GM12878 (cell line): Measurements from ENCODE around the gene TTLL10. TPM values are rescaled to one million over a fixed set of nuclear protein-coding genes. Genes with fewer than 3 reads are reported as not detected.

Experiments
- ATAC-seq: fragments of 200-7000 bp; cut with Tn5 transposase; 3 replicates; pipeline ENCODE4 v1.9.1; 2020; ENCODE audit warnings: mild to moderate bottlenecking, moderate library complexity
- BruUV-seq: library from RNA; stranded (reverse); fragments of 400-500 nt; replicated peaks from 2 replicates; lab custom pipeline; 2021; lab: Mats Ljungman, UMichigan
- CTCF ChIA-PET: fragments of 300-600 bp; sonication (Branson Sonifier 250); formaldehyde crosslinking; extraction: SDS; loops from one replicate; lab custom pipeline; 2021; ENCODE audit warnings: inconsistent platforms; lab: Yijun Ruan, JAX
- POLR2A ChIA-PET: fragments of 350-600 bp; formaldehyde crosslinking; extraction: SDS; loops from one replicate; lab custom pipeline; 2021; ENCODE audit warnings: inconsistent platforms; lab: Charles Lee
- RAD21 ChIA-PET: fragments of 300-600 bp; sonication (Branson Sonifier 250); formaldehyde crosslinking; loops from one replicate; lab custom pipeline; 2023; ENCODE audit warnings: antibody characterized with exemption; ENCODE audit not compliant: unreplicated experiment; lab: Charles Lee
- SMC1A ChIA-PET: fragments of 300-600 bp; sonication (Branson Sonifier 250); formaldehyde crosslinking; loops from one replicate; lab custom pipeline; 2023; ENCODE audit not compliant: unreplicated experiment, uncharacterized antibody; lab: Charles Lee
- DNase-seq: peaks from one replicate; pipeline ENCODE4 v3.0.0-alpha.2; 2011; ENCODE audit warnings: low read depth, low spot score
- FAIRE-seq: peaks from 3 replicates; lab custom pipeline; 2011; peaks lifted over from hg19 to GRCh38; lab: Jason Lieb, UNC
- H2AFZ ChIP-seq: 2 replicates; pipeline ENCODE4 v1.6.0; 2011; ENCODE audit warnings: low read depth, low read length, control low read depth; ENCODE audit not compliant: control insufficient read depth
- H3K27ac ChIP-seq: 2 replicates; pipeline ENCODE4 v1.5.1; 2011; ENCODE audit warnings: control low read depth; ENCODE audit not compliant: control insufficient read depth, insufficient read depth
- H3K27me3 ChIP-seq, 2 experiments: replicated peaks in 1 of 2; 2 replicates each; pipeline versions ENCODE4 v1.6.0 to v1.6.1; 2011; ENCODE audit warnings: low read length in 1 of 2; ENCODE audit not compliant: control insufficient read depth in 2 of 2, insufficient read depth in 2 of 2
- H3K36me3 ChIP-seq, 2 experiments: 2 replicates each; pipeline ENCODE4 v1.5.1; 2011; ENCODE audit warnings: low read length in 1 of 2; ENCODE audit not compliant: control insufficient read depth in 2 of 2, insufficient read depth in 2 of 2
- H3K4me1 ChIP-seq: 2 replicates; pipeline ENCODE4 v1.6.1; 2011; ENCODE audit warnings: mild to moderate bottlenecking, low read length, moderate library complexity, mixed read lengths; ENCODE audit not compliant: control insufficient read depth, insufficient read depth
- H3K4me2 ChIP-seq: 2 replicates; pipeline ENCODE4 v1.6.0; 2011; ENCODE audit warnings: control low read depth; ENCODE audit not compliant: control insufficient read depth, insufficient read depth
- H3K4me3 ChIP-seq: fragments of 200-600 bp; sonication (generic); 2 replicates; pipeline ENCODE4 v1.5.1; 2016
- H3K79me2 ChIP-seq: 2 replicates; pipeline ENCODE4 v1.6.0; 2011; ENCODE audit warnings: low read length; ENCODE audit not compliant: control insufficient read depth, insufficient read depth
- H3K9ac ChIP-seq: 2 replicates; pipeline ENCODE4 v1.8.0; 2011; ENCODE audit warnings: low read length, control low read depth, mixed read lengths; ENCODE audit not compliant: control insufficient read depth, insufficient read depth
- H3K9me3 ChIP-seq: replicated peaks from 3 replicates; pipeline ENCODE4 v1.5.1; 2011; ENCODE audit warnings: mild to moderate bottlenecking, low read length; ENCODE audit not compliant: control insufficient read depth, insufficient read depth
- H4K20me1 ChIP-seq: 2 replicates; pipeline ENCODE4 v1.6.0; 2011; ENCODE audit not compliant: control insufficient read depth, insufficient read depth
- CUX1 ChIP-seq: IDR thresholded peaks from 2 replicates; pipeline ENCODE4 v1.6.1; 2012; ENCODE audit warnings: improper control_type of control experiment, low read depth, low read length; ENCODE audit not compliant: insufficient replicate concordance
- FOXM1 ChIP-seq: IDR thresholded peaks from 2 replicates; pipeline ENCODE4 v1.6.1; 2012; ENCODE audit warnings: low read depth, mild to moderate bottlenecking, inconsistent platforms, low read length, moderate library complexity
- NKRF ChIP-seq: fragments of 450-650 bp; conservative IDR thresholded peaks from 2 replicates; pipeline ENCODE4 v1.6.1; 2017; ENCODE audit warnings: mild to moderate bottlenecking, moderate library complexity
- PBX3 ChIP-seq: IDR thresholded peaks from 2 replicates; pipeline ENCODE4 v1.6.1; 2011; ENCODE audit warnings: mild to moderate bottlenecking, low read depth, low read length, moderate library complexity; ENCODE audit not compliant: insufficient replicate concordance
- POU2F2 ChIP-seq: IDR thresholded peaks from 3 replicates; pipeline ENCODE4 v1.6.1; 2011; ENCODE audit warnings: low read depth, mild to moderate bottlenecking, low read length, borderline replicate concordance
- RBBP5 ChIP-seq: fragments of 200-600 bp; sonication (generic); conservative IDR thresholded peaks from 2 replicates; pipeline ENCODE4 v1.6.1; 2016
- RELB ChIP-seq: fragments of 450-650 bp; IDR thresholded peaks from 2 replicates; pipeline ENCODE4 v1.6.1; 2017; ENCODE audit warnings: low read depth, mild to moderate bottlenecking, moderate library complexity
- TCF3 ChIP-seq: IDR thresholded peaks from 2 replicates; pipeline ENCODE4 v1.6.1; 2012; ENCODE audit warnings: low read depth, mild to moderate bottlenecking, low read length, borderline replicate concordance; ENCODE audit not compliant: insufficient read depth
- YBX1 ChIP-seq: fragments of 450-650 bp; IDR thresholded peaks from 2 replicates; pipeline ENCODE4 v1.6.1; 2016; ENCODE audit warnings: antibody characterized with exemption
- WGBS: methylation state at CpG from one replicate; pipeline ENCODE4 v1.1.6; 2016; ENCODE audit warnings: low lambda C conversion rate; ENCODE audit not compliant: insufficient replicate concordance, insufficient coverage; ENCODE audit errors: missing lambda C conversion rate; 5-methylcytosine and 5-hydroxymethylcytosine counted together
- in situ Hi-C: fragments of 300-500 bp; cut with MboI; formaldehyde crosslinking; loops from 9 replicates; pipeline ENCODE4 v1.14.3; 2018; ENCODE audit warnings: mixed read lengths
- intact Hi-C: fragments of 100-400 bp; cut with micrococcal nuclease; formaldehyde crosslinking; loops from one replicate; pipeline ENCODE4 v1.14.2; 2022; ENCODE audit not compliant: unreplicated experiment
- polyA plus RNA-seq, 11 experiments: library from polyadenylated mRNA; depleted of rRNA in 4 of 11; unstranded in 6 of 11; stranded (reverse) in 5 of 11; fragments of >200 nt; fragmentation: Nextera tagmentation in 4 of 11; fragmentation: Illumina TruSeq in 1 of 11; extraction: Ambion mirVana in 4 of 11; extraction: Trizol in 1 of 11; gene quantifications; 1 replicate in 1 of 11; 2 replicates in 10 of 11; pipeline versions ENCODE4 v1.2.1 to v1.2.3, GENCODE V29; 2011 to 2016; ENCODE audit warnings: inconsistent platforms in 2 of 11, missing spikeins in 2 of 11, low read depth in 1 of 11
- total RNA-seq, 4 experiments: library from RNA; depleted of rRNA in 3 of 4; stranded (reverse); fragments of >200 nt in 3 of 4; fragmentation: Illumina TruSeq in 1 of 4; extraction: Trizol in 1 of 4; gene quantifications; 2 replicates each; pipeline versions ENCODE4 v1.2.1 to v1.2.3, GENCODE V29; 2013 to 2021

The TTLL10 gene
- total and polyA plus RNA-seq, 10 of the 15 experiments (the other 5 are each of a cell fraction or from before 2014, with no cell fraction given) = not detected

- WGBS = 69% methylated on average over 6 of the region's 14 CpGs
- DNase-seq = no peak
- TF ChIP-seq TCF3 = no peak
- TF ChIP-seq PBX3 = no peak
- no peak for TF ChIP-seq POU2F2
- TF ChIP-seq RELB = no peak
- no peak for TF ChIP-seq RBBP5
- no peak for TF ChIP-seq FOXM1
- no peak for TF ChIP-seq YBX1
- TF ChIP-seq CUX1 = no peak
- no peak for TF ChIP-seq NKRF
- TF ChIP-seq, all 136 proteins: peak for 0
- H3K27me3 ChIP-seq = no peaks in the 10 kb centered on the region
- intact Hi-C loops = no loop called here
- FAIRE-seq (no peak), ATAC-seq (no peak)
- no TSS peak for BruUV-seq
- H2AFZ ChIP-seq = peak overlapping the region; percentile 77
- no peak overlapping the region for H3K4me2 ChIP-seq
- CTCF ChIA-PET = no interaction called here
- in situ Hi-C loops = no loop called here
- H3K79me2 ChIP-seq = no peaks in the 10 kb centered on the region
- no peaks in the 10 kb centered on the region for H4K20me1 ChIP-seq
- RAD21 ChIA-PET = no interaction called here
- H3K4me3 ChIP-seq = no peak overlapping the region
- H3K36me3 ChIP-seq = no peaks in the 10 kb centered on the region
- no peak overlapping the region for H3K27ac ChIP-seq
- no peak overlapping the region for H3K9ac ChIP-seq
- H3K9me3 ChIP-seq = no peaks in the 10 kb centered on the region
- H3K4me1 ChIP-seq = peaks cover 8% of the 10 kb centered on the region
- POLR2A ChIA-PET = no interaction called here
- SMC1A ChIA-PET = no interaction called here
Observed at GRCh38 chr1:1143636-1144035, 30.0 kb upstream of the TTLL10 start.
